ENCODE data around the gene CHN1.

The CHN1 gene

DNA sequence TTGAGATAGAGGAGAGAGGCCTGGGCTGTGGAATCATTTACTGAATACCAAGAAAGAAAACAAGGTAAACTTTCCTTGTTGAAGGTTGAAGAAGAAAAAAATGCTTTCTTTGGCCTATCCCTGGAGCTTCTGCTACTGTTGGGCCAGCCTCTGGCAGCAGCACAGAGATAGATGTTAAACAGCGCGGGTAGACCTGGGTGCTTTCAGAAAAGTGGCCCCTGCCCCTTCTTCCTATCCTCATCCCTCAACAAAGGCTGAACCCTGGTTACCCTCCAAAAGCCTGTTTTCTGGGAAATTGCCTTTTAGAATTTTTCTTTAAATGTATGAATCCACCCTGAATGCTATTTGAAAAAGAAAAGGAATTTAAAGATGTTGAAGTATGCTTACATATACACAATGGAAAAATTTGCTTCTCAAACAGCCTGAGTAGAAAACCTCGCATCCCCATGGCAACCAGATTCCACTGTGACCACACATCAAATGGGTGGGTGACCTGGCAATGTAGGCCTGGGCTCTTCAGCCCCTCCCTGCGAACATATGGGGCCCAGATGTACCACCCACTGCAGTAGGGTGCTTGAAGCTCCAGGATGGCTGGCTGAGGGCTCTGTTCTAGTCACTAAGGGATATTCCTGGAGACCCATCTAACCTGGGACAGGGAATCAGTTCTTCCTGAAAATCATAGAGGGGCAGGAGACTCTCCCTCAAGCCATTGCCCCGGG lies 217.5 kb downstream of the CHN1 start:
- no peak for DNase-seq (ENCODE audit: low read depth in 2 of 2)

DNA sequence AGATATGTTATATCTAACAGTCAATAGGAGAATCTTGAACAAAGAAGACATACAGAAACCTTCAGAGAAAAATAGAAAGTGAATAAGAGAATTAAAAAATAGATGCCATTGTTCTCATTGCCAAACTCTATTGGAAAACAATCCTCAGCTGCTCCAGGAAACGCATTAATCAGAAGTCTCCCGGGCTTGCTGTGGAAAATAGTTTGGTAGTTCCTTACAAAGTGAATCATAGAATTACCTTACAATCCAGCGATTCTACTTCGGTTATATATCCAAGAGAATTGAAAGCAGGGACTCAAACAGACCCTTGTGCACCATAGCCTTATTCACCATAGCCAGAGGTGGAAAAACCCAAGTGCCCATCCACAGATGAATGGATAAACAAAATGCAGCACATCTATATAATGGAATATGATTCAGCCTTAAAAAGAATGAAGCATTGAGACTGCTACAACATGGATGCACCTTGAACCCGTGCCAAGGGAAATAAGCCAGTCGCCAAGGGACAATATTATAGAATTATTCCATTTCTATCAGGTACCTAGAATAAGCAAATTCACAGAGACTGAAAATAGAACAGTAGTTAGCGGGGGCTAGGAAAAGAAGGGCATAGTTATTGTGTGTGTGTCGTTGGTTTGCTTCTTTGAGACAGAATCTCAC lies 219.0 kb downstream of the CHN1 start:
- no peak for DNase-seq (ENCODE audit: low read depth in 2 of 2)

DNA sequence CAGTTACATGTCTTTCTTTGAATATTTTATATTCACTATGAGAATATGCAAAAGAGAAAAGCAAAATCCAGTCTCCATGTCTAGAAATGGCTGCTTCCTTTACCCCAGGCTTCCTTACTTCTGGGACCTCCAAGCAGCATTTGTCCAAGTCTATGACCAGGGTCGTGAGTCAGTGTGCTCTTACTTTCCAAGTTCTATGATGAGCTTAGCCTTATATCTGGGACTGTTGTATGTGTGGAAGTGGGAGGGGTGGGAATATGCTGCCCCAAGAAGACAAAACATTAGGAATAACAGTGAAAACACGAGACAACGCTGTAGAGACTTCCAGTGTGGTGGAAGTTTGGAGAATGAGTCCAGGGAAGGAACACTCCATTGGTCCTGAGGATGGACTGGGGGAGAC lies 219.7 kb downstream of the CHN1 start:
- no peak for DNase-seq (ENCODE audit: low read depth in 2 of 2)

DNA sequence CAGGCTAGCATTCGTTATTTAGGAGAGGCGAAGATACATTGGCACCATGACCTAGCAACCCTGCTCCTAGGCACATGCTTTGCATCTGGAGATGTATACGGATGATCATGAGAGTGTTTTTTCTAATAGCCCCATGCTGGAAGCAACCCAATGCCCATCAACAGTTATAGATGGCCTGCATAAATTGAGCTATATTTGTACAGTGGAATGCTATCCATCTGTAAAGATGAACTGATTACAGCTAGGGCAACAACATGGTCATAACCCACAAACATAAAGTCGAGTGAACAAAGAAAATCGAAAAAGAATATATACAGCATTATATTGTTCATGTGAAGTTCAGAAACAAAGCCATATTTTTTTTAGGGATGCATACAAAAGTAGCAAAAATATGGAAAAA lies 220.3 kb downstream of the CHN1 start:
- DNase-seq (ENCODE audit: low read depth in 2 of 2), result no peak

DNA sequence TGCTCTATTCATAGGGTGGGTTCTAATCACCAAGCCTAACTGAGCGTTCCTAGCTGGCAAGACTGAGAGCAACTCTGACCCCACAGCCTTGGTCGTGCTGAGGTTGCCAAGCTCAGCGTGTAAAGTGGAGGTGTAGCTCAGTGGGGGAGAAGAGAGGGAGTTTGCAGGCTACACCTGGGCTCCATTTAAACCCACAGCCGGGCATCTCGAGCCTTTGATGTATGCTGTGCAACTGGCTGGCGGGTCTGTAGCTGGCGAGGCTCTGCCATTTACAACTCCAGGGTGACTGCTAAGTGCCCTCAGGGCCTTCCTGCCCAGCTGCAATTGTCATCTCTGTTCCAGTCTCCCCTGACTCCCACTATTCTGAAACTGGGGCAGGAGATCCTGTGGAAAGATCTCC lies 220.9 kb downstream of the CHN1 start:
- DNase-seq (ENCODE audit: low read depth in 2 of 2), result no peak

DNA sequence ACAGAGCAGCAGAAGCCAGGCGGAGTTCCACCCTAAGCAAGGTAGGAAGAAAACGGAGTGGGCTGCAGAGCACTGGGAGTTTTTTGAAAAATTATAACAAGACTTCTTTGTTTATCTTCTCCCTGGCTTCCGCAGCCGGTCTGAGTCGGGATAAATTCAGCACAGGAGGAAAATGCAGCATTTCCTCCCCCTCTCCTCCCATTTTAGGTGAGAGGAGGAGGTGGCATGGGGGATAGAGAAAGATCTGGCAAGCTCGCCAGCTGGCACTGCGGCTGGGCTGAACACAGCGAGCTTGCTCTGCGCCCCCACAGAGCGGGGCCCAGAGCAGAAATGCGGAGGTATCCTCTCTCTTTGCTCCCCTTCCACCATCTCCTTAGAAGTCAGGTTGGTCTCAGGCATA lies 223.2 kb downstream of the CHN1 start:
- no peak for DNase-seq (ENCODE audit: low read depth in 2 of 2)

DNA sequence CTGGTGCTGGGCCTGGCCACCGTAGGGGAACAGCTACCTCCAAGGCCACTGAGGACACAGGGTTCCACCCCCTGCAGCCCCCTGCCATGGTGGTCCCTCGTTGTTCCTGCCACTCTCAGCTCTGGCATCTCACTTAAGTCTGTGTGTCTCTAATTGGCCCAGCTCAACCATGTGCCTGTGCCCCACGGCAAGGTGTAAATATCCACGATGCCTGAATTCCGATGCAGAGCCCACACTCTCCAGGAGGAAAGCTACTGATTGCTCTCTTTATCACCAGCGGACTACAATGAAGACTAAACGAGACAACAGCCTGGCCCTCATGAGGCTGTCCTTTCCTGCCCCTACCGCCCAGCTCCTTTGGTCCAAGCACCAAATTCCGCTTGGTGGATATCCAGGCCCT lies 223.9 kb downstream of the CHN1 start:
- DNase-seq (ENCODE audit: low read depth in 2 of 2), result no peak

DNA sequence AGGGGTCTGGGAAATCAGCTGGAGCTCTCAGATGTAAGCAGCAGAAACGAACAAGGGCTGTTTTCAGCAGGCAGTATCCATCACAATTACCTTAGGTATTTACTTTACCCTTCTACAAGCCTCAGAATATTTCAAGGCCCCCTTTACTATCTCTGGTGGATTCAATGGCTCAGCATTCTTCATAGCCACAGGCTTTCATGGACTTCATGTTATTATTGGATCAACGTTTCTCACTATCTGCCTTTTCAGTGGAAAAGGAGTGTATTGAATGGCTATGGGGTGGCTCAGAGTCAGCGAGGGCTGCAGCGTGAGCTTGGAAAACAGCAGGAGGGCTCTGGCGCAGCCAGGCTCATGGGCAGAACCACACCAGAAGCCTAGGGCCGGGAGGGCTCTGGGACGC lies 224.3 kb downstream of the CHN1 start:
- no peak for DNase-seq (ENCODE audit: low read depth in 2 of 2)

DNA sequence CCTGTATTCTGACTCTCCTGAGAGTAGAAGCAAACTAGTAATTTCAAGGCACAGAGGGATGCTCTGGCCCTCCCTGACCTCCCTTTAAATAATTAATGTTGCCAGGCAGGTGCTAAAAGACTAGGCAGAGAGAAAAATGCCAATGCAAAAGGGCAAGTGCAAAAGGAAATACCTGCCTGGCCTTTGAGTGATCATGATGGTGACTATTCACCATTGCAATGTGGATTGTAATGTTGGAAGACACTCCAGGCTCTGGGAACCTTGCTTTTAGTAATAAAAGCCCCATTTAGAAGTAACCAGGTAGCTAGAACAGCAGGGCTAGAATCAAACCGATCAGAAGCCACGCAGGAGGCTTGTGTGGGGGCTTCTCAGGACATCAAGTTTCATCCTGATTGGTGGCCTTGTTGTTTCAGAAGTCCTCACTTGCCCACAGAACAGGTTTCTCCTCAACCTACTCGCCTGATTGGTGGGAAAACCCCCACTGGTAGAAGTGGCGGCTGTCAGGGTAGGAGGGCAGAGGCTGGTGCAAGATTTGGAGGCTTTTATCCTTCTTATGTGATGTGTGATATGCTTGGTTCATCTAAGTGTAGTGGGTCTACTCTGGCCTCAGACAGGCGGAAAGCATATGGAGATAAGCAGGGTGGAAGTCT lies 224.9 kb downstream of the CHN1 start:
- DNase-seq (ENCODE audit: low read depth in 2 of 2), result no peak

DNA sequence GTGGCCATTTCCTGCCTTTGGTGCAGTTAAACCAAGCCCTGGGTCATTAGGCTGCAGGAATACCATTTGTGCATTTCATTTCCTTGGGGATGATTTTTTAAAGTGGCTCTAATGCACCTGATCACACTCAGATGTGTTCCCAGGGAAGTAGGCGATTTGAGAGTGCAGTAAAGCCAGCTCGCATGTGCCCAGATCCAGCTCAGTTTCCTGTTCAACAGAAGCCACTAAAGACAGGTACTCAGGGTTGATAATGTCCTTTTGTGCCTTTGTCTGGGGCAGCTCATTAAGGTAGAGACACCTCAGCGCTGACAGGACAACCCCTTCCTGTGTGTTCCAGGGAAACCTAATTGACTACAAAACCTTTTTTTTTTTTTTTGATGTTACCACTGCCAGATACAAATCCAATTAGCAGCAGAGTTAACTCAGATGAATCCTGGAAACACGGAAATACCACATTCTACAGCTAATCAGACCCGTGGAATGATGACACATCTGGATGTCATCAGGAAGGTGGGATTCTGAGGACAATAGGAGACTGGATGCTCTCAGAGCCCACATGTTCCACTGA lies 225.7 kb downstream of the CHN1 start:
- DNase-seq (ENCODE audit: low read depth in 2 of 2), result no peak

DNA sequence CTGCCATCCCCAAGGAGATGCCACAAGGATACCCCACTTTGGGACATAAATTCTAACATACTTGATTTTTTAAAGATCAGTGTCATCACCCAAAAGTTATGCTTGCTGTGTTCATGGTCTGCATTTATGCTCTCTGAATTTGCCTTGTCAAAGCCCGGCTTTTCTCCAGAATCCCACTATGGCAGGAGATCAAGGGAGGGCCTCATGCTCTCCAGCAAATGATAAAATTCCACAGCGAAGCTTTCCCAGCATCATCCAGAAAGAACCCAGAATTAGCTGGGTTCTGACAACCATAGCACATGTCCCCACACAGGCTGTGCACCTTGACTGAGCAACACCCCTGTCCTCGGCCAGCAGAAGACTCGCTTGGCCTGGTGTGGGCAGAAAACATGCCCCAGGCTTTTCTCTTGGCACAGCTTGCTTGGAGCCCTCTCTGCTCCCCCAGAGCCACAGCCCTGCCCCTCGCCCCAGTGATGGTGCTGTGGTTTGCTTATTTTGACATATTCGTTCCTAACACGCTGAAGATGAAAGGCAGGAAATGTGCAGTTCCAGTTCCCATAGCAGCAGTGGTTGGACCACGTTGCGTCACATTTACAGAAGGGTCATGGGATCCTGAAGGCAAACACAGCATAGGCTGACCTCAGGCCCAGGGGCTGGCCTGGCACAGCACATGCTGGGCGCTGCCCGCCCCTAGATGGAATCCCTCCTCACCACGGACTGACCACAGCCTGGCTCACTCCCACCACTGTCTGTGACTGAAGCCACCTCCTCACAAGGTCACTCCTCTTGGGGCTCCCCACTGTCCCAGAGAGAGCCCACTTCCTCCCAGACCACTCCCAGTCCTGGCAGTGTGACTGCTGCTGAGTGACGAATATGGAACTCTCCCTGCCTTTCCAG lies 226.8 kb downstream of the CHN1 start:
- DNase-seq (ENCODE audit: low read depth in 2 of 2), result peak; percentile 31 to 59

DNA sequence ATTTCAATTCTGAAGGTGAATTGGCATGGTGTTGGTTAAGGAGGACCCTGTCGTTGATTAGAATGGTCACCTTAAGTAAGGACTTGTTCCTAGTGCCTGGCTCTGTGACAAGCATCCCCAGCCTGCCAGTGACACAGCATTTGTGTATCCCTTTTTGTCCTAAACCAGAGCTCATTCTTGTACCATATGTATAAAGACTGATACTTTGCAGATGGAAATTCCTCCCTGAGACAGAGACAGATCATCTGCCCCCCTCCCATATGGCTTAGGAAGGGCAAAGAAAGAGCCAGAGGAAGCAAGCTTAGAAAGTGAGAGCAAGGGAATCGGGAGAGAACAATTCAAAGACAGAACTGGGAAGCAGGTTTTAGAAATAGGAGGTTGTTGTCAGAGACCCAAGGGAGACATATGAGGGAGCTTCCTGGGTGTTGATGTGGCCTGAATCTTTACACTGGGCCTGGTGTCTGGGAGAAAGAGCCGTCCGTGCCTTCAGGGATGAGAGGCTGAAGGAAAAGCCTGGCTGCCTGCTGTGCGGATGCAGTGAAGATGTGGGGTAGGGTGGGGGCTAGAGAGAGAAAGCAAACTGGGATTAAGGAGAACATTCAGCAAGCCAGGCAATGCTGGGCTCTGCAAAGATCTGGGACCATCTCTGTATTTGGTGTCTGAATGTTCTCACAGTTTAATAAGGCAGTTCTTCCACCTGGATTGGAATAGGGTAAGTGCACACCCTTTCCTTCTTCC lies 227.7 kb downstream of the CHN1 start:
- no peak for DNase-seq (ENCODE audit: low read depth in 2 of 2)

DNA sequence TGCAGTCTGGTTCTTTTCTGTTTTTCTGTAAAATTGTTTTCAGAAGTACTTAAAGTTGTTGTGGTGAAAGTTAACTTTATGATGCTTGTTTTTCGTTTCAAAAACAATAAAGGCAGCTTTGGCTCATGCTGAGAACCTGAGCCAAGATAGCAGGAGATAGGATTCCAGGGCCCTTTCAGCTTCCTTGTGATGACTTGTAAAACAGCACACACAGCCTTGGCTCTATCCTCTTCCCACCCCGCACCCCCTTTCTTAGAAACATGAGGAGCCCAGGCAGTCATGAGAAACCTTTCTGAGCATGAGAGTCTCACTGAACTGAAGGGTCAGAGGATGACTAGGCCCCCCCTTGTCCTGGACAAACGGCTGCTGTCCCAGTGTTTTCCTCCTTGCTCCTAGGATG lies 228.5 kb downstream of the CHN1 start:
- DNase-seq (ENCODE audit: low read depth in 2 of 2), result no peak

DNA sequence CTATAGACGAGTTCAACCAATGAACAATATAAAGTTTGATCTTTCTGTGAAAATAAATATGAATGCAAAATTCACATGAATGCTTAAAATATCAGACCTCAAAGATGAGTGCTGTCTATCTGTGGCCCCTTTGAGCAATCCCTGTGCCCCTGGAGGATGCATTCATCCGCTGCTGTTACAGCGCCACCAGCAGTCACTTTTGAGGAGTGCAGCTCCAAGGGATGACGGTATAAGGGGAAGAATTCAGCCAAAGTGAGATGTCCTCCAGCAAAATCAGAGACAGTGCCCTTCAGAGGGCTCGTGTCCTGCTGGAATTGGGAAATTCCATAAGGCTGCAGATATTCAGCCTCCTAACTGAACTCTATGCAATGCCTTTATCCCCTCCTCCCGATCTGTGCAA lies 229.0 kb downstream of the CHN1 start:
- no peak for DNase-seq (ENCODE audit: low read depth in 2 of 2)

DNA sequence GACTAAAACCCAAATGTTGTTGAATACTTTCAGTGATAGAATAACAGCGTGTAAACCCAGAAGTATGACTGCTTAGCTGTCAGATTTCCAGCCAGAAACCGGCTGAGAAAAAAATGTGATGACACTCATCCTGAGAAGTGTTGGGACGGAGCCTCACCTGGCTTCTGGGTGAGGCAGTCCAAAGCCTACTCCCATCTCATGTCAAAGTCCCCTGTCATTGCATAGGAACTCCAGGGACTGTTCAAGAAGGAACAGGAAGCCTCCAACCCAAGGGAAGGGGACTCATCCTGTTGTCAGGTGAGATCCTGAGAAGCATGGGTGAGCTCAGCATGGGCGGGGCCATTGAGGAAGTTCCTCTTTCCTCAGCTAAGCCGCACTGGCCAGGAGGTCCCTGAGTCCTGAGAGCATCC lies 229.6 kb downstream of the CHN1 start:
- DNase-seq (ENCODE audit: low read depth in 2 of 2), result no peak

DNA sequence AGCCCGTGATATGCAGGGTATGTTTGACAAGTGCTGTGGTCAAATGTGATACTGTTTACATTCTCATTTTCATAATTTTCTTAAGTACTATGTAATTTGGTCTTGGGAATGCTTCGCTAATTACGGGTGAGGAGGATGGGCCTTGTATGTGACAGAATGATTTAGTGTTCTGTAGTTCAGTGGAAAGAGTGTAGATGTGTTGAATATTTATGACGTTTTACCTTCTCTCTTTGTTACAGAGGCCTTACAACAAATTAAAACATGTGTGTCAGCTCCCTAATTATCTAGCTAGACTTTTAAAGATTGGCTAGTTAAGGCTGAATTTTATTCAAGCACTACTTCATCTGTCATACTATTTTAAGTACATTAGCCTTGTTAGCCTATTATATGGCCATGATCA lies 230.3 kb downstream of the CHN1 start:
- no peak for DNase-seq (ENCODE audit: low read depth in 2 of 2)

DNA sequence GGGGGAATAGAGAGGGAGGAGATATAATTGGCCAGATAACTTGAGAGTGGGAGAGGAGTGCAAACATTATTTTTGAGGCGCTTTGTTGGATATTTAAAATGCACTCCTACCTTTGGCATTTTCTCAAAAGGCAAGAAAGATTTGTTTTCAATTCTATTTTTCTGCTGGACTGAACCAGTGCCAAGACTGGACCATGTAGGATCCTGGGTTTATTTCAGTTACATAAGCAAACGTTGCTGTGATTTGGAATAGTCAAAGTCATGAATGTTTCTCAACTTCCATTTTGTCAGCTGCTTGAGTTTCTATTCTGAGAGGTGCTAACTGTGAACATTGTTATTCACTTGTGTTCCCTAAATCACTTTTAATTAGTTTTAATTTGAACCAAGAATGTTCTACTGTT lies 232.0 kb downstream of the CHN1 start:
- no peak for DNase-seq (ENCODE audit: low read depth in 2 of 2)

DNA sequence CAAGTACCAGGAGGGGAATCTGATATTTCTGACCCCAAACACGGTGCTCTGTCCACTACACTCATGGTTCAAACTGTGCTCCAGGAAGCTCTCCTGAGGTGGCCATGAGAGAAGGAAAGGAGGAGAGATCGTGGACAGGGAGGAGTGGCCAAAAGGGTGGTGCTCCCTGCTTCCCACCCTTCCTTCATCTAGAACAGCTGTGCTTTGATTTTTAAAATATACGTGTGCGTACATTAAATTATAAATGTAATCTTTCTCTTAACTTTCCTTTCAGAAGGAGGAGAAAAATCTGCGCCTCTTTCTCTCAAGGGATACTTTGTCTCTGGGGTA lies 232.7 kb downstream of the CHN1 start:
- no peak for DNase-seq (ENCODE audit: low read depth in 2 of 2)

DNA sequence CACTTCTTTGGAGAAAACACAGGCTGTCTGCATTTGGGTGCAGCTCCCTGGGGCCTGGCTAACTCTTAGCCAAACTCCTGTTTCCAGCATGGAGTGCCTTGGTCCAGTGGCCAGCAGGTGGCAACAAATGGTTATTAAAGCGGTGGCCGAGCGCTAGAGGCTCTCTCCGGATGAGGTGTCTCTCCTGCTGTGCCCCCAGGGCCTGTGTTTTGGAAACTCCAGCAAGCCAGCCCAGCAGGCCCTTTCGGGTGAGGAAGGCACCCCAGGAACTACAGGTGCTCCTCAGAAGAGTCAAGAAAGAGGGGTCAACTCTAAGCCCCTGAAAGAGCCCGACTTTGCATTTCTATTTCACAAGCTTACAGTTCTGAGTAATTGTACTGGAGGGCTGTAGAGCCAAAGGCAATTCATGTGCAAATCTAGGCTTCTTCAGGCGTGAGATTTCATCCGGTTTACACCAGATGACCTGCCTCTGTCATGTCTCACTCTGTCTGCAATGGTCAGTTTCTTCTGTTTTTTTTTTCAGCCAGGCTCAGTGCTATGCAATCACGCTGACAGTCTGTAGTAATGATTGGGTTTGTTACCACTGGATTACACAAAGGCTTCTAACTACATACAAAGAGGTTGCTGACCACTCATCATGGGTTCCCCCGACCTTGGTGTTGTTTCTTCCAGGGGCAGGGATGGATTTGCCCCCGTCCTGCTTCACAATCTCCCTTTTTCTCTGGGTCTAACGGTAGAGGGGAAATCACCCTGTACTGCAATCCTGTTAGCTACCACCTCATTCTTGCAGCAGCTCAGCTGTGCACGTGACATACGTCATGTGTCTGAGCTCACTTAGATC lies 233.3 kb downstream of the CHN1 start:
- peak in 1 of 2 experiments; percentile 47 for DNase-seq (ENCODE audit: low read depth in 2 of 2)

DNA sequence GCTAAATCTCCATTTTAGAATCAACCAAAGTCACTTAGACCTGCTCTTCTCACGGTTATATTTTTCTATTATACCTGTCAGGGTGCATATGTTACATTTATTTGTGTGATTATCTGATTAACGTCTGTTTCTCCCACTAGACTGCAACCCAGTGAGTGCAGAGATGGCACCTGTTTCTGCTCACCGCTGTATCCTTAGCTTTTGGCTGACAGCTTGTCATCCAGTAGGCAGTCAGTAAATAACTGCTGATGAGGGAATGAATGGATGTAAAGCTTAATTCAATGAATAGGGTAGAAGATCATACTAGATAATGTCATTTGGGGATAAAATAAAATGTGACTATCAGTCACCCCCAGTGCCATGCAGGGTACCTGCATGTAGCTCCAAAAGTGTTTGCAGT lies 234.0 kb downstream of the CHN1 start:
- no peak for DNase-seq (ENCODE audit: low read depth in 2 of 2)

Measured in stimulated activated CD4-positive, alpha-beta T cell treated with anti-CD3 and anti-CD28 coated beads, Interleukin-12 subunit alpha, Interleukin-12 subunit beta, amount 100 ng/mL, for 24 hours (primary cell).